ENCODE measurements around the gene IRF2. TPM values are rescaled to one million over a fixed set of nuclear protein-coding genes. Genes with fewer than 3 reads are reported as not detected.

Gene IRF2
- total RNA-seq, 1 donor from 2014 or later: 12.6 TPM

GRCh38 chr4:184444215-184444952, 30.0 kb downstream of the IRF2 start:
- H3K4me1 Mint-ChIP-seq: peaks cover 65% of the 10 kb centered on the region

GRCh38 chr4:184443318-184443717, 31.0 kb downstream of the IRF2 start:
- no peaks in the 10 kb centered on the region for H3K9me3 Mint-ChIP-seq
- H3K27me3 Mint-ChIP-seq (ENCODE audit: low read depth): no peaks in the 10 kb centered on the region
- peaks cover 4% of the 10 kb centered on the region for H3K36me3 Mint-ChIP-seq (ENCODE audit: low read depth)
- no peak overlapping the region for H3K4me3 Mint-ChIP-seq
- no peak for TF ChIP-seq CTCF (conservative IDR thresholded peaks at IDR 0.05)
- no peak for DNase-seq (ENCODE audit: low read depth, low spot score)
- H3K27ac Mint-ChIP-seq (ENCODE audit: unreplicated experiment): no peak overlapping the region
- H3K4me1 Mint-ChIP-seq: peaks cover 61% of the 10 kb centered on the region

More at GRCh38 chr4:184444215-184444952, 30.0 kb downstream of the IRF2 start:
- no peak overlapping the region for H3K4me3 Mint-ChIP-seq
- H3K27me3 Mint-ChIP-seq (ENCODE audit: low read depth): no peaks in the 10 kb centered on the region
- TF ChIP-seq CTCF (conservative IDR thresholded peaks at IDR 0.05): no peak
- H3K36me3 Mint-ChIP-seq (ENCODE audit: low read depth): peaks cover 7% of the 10 kb centered on the region
- H3K27ac Mint-ChIP-seq (ENCODE audit: unreplicated experiment): no peak overlapping the region
- no peaks in the 10 kb centered on the region for H3K9me3 Mint-ChIP-seq
- DNase-seq (ENCODE audit: low read depth, low spot score): no peak

- Mint-ChIP-seq H3K4me1 (peaks cover 50% of the 10 kb centered on the region), H3K4me3 (no peak overlapping the region), H3K27me3 (ENCODE audit: low read depth) (no peaks in the 10 kb centered on the region), H3K36me3 (ENCODE audit: low read depth) (no peaks in the 10 kb centered on the region), H3K27ac (ENCODE audit: unreplicated experiment) (no peak overlapping the region), H3K9me3 (no peaks in the 10 kb centered on the region)
- no peak for DNase-seq (ENCODE audit: low read depth, low spot score)
- no peak for TF ChIP-seq CTCF (conservative IDR thresholded peaks at IDR 0.05)
Measured at GRCh38 chr4:184442314-184442635, 32.1 kb downstream of the IRF2 start.

- H3K4me1 Mint-ChIP-seq: peaks cover 45% of the 10 kb centered on the region
- H3K27ac Mint-ChIP-seq (ENCODE audit: unreplicated experiment): no peak overlapping the region
- DNase-seq (ENCODE audit: low read depth, low spot score): no peak
- no peaks in the 10 kb centered on the region for H3K36me3 Mint-ChIP-seq (ENCODE audit: low read depth)
- H3K9me3 Mint-ChIP-seq: no peaks in the 10 kb centered on the region
- no peak overlapping the region for H3K4me3 Mint-ChIP-seq
- no peak for TF ChIP-seq CTCF (conservative IDR thresholded peaks at IDR 0.05)
- no peaks in the 10 kb centered on the region for H3K27me3 Mint-ChIP-seq (ENCODE audit: low read depth)
Measured at GRCh38 chr4:184441461-184442313, 32.7 kb downstream of the IRF2 start.

- Mint-ChIP-seq H3K27ac (ENCODE audit: unreplicated experiment) (no peak overlapping the region), H3K4me3 (no peak overlapping the region), H3K36me3 (ENCODE audit: low read depth) (no peaks in the 10 kb centered on the region), H3K4me1 (peaks cover 40% of the 10 kb centered on the region), H3K9me3 (no peaks in the 10 kb centered on the region), H3K27me3 (ENCODE audit: low read depth) (no peaks in the 10 kb centered on the region)
- no peak for DNase-seq (ENCODE audit: low read depth, low spot score)
- TF ChIP-seq CTCF (conservative IDR thresholded peaks at IDR 0.05): no peak
Measured at GRCh38 chr4:184440595-184441358, 33.6 kb downstream of the IRF2 start.

Measured in neural crest cell (in vitro differentiated cells).